Cardiac muscle cell (in vitro differentiated cells and primary cell): ENCODE data around the gene CYSRT1. TPM values are rescaled to one million over a fixed set of nuclear protein-coding genes. Genes with fewer than 3 reads are reported as not detected.

Experiments
- DNase-seq, 2 donors: peaks; one replicate each; pipeline versions ENCODE4 v3.0.0 to v3.0.0-alpha.2; 2010 to 2017; ENCODE audit warnings: low read depth in 1 of 2, low spot score in 1 of 2
- H3K27ac ChIP-seq: fragments of 200-600 bp; sonication (generic); 2 replicates; pipeline ENCODE4 v1.5.1; 2016
- H3K27me3 ChIP-seq: fragments of 200-600 bp; sonication (generic); 2 replicates; pipeline ENCODE4 v1.6.0; 2016; ENCODE audit warnings: control low read depth
- H3K36me3 ChIP-seq: fragments of 200-600 bp; sonication (generic); 2 replicates; pipeline ENCODE4 v1.5.1; 2016; ENCODE audit warnings: control low read depth
- H3K4me1 ChIP-seq: fragments of 200-600 bp; sonication (generic); 2 replicates; pipeline ENCODE4 v1.8.1; 2017; ENCODE audit warnings: low read depth, mild to moderate bottlenecking, mixed run types
- H3K4me3 ChIP-seq: fragments of 200-600 bp; sonication (generic); 2 replicates; pipeline ENCODE4 v1.5.1; 2016; ENCODE audit warnings: mild to moderate bottlenecking
- H3K9me3 ChIP-seq: fragments of 200-600 bp; sonication (generic); 2 replicates; pipeline ENCODE4 v1.5.1; 2017; ENCODE audit warnings: low read depth, mild to moderate bottlenecking, control low read depth
- CTCF ChIP-seq: IDR thresholded peaks from 2 replicates; pipeline ENCODE4 v1.5.1; 2012; ENCODE audit warnings: low read depth, mild to moderate bottlenecking, low read length
- polyA plus RNA-seq: library from polyadenylated mRNA; unstranded; fragments of >200 nt; fragmentation: Nextera tagmentation; extraction: Ambion mirVana; gene quantifications from 2 replicates; pipeline ENCODE4 v1.2.1, GENCODE V29; 2016
- total RNA-seq: library from RNA; depleted of rRNA; stranded (reverse); fragments of >200 nt; gene quantifications from 2 replicates; pipeline ENCODE4 v1.2.3, GENCODE V29; 2016

Gene CYSRT1
- total and polyA plus RNA-seq, 2 experiments from 2014 or later: 6.6 to 7.0 TPM

- Histone ChIP-seq H3K4me1 (peaks cover 13% of the 10 kb centered on the region), H3K36me3 (no peaks in the 10 kb centered on the region), H3K27me3 (no peaks in the 10 kb centered on the region), H3K27ac (no peak overlapping the region), H3K9me3 (no peaks in the 10 kb centered on the region), H3K4me3 (no peak overlapping the region)
- no peak for DNase-seq
- TF ChIP-seq CTCF: no peak
Observed at GRCh38 chr9:137231372-137232039, 6.5 kb downstream of the CYSRT1 start.

DNA sequence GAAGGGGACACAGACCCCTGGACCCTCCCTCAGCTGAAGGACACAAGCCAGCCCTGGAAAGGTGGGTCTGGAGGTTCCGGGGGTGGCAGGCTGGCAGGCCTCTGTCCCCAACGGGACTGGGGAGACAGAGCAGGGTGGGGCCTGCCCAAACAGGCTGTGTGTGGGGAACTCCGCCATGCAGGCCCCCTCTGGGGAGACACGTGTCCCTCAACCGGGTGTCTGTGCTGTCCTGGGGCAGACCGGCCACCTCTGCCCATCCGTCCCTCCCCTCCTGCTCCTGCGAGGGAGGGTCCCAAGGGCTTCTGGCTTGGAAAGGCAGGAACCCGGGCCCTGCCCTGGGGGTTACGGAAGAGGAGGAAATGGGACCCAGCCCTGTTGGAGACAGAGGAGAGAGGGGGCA is 7.1 kb downstream of the CYSRT1 start:
- Histone ChIP-seq H3K4me3 (no peak overlapping the region), H3K9me3 (no peaks in the 10 kb centered on the region), H3K27me3 (no peaks in the 10 kb centered on the region), H3K27ac (no peak overlapping the region), H3K4me1 (peaks cover 16% of the 10 kb centered on the region), H3K36me3 (no peaks in the 10 kb centered on the region)
- no peak for DNase-seq
- no peak for TF ChIP-seq CTCF

- Histone ChIP-seq H3K9me3 (no peaks in the 10 kb centered on the region), H3K4me3 (no peak overlapping the region), H3K27ac (no peak overlapping the region), H3K4me1 (peaks cover 17% of the 10 kb centered on the region), H3K36me3 (no peaks in the 10 kb centered on the region), H3K27me3 (no peaks in the 10 kb centered on the region)
- TF ChIP-seq CTCF: no peak
- DNase-seq: no peak
Observed at GRCh38 chr9:137232510-137232909, 7.5 kb downstream of the CYSRT1 start.

DNA sequence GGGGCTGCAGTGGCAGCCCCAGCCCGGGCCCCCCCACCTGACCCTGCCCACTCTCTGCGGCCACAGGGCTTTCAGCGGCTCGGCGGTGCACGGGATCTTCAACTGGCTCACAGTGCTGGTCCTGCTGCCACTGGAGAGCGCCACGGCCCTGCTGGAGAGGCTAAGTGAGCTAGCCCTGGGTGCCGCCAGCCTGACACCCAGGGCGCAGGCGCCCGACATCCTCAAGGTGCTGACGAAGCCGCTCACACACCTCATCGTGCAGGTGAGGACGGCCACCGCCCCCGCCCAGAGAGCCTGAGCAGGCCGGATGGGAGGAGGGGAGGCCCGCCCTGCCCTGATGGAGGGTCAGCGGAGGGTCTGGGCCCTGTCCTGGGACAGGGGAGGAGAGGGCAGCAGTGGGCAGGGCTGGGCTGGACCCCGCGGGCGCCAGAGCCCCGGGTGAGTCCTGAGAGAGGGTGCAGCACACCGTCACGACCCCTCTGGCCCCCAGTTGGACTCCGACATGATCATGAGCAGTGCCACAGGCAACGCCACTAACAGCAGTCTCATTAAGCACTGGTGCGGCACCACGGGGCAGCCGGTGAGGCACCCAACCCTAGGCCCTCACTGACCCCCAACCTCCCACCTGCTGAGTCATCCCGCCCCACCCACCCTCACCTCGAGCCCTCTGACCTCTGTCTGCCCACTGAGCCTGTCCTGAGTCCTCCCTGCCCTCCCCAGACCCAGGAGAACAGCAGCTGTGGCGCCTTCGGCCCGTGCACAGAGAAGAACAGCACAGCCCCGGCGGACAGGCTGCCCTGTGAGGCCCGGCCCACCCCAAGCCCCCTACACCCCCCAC is 8.4 kb downstream of the CYSRT1 start:
- H3K27ac ChIP-seq: no peak overlapping the region
- no peaks in the 10 kb centered on the region for H3K9me3 ChIP-seq
- no peak for TF ChIP-seq CTCF
- H3K27me3 ChIP-seq: no peaks in the 10 kb centered on the region
- peaks cover 14% of the 10 kb centered on the region for H3K4me1 ChIP-seq
- H3K36me3 ChIP-seq: no peaks in the 10 kb centered on the region
- DNase-seq: no peak
- no peak overlapping the region for H3K4me3 ChIP-seq

DNA sequence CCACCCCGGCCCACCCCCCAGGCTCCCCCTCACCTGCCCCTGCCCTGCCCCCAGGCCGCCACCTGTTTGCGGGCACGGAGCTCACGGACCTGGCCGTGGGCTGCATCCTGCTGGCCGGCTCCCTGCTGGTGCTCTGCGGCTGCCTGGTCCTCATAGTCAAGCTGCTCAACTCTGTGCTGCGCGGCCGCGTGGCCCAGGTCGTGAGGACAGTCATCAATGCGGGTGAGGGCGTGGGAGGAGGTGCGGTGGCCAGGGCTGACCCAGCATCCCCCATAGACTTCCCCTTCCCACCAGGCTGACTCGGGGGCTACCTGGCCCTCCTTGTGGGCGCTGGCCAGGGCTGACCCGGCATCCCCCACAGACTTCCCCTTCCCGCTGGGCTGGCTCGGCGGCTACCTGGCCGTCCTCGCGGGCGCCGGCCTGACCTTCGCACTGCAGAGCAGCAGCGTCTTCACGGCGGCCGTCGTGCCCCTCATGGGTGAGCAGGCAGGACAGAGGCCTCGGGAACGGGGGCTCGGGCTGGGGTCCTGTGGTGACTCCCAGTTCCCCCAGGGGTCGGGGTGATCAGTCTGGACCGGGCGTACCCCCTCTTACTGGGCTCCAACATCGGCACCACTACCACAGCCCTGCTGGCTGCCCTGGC is 9.2 kb downstream of the CYSRT1 start:
- H3K27ac ChIP-seq: no peak overlapping the region
- TF ChIP-seq CTCF: no peak
- no peaks in the 10 kb centered on the region for H3K27me3 ChIP-seq
- no peaks in the 10 kb centered on the region for H3K36me3 ChIP-seq
- peaks cover 14% of the 10 kb centered on the region for H3K4me1 ChIP-seq
- no peak overlapping the region for H3K4me3 ChIP-seq
- H3K9me3 ChIP-seq: no peaks in the 10 kb centered on the region
- no peak for DNase-seq
